ENCODE data around the gene PCNX3.

Gene PCNX3

DNA sequence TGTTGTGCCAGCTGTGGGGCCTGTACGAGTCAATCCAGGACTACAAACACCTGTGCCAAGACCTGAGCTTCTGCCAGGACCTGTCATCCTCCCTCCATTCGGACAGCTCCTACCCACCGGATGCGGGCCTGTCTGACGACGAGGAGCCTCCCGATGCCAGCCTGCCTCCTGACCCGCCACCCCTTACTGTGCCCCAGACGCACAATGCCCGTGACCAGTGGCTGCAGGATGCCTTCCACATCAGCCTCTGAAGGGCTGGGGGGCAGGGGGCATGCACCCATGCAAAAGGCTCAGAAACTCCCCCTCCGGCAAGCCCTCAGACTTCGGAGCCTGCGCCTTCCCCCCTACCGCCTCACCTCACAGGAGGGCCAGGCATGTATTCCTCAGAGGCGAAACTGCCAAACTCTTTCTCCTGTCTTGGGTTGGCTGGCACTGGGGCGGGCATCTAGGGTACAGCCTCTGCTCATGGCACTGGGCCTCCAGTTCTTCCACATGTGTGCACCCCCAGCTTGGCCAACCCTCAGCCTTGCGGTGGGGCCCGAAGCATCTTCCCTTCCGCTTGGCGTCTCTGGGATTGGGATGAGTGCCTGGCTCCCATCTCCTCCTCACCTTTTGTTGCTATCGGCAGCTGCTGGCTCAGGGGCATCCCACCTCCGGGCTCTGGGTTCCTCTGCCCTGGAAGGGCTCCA, 42.0 kb upstream of the PCNX3 start:
- TF ChIP-seq CTCF (conservative IDR thresholded peaks at IDR 0.05; ENCODE audit: low read length) (no peak), EZH2phosphoT487 (IDR thresholded peaks at IDR 0.05; ENCODE audit: borderline replicate concordance) (no peak)
- H4K20me1 ChIP-seq (ENCODE audit: insufficient read depth, low read length, poor library complexity, severe bottlenecking) = peaks cover 30% of the 10 kb centered on the region
- H2AFZ ChIP-seq (ENCODE audit: low read length) = no peak overlapping the region
- H3K9ac ChIP-seq (ENCODE audit: low read depth, low read length, poor library complexity, severe bottlenecking) = peak overlapping the region; percentile 73
- H3K4me3 ChIP-seq (ENCODE audit: low read length, poor library complexity, severe bottlenecking) = peak overlapping the region; percentile 90
- H3K79me2 ChIP-seq (ENCODE audit: insufficient read depth, low read length) = peaks cover 59% of the 10 kb centered on the region
- H3F3A ChIP-seq (ENCODE audit: low read depth) = peaks cover 16% of the 10 kb centered on the region
- no peaks in the 10 kb centered on the region for H3K9me2 ChIP-seq (replicated peaks; ENCODE audit: low read depth, low read length)
- H3K27me3 ChIP-seq (ENCODE audit: insufficient read depth, low read length, poor library complexity, severe bottlenecking) = no peaks in the 10 kb centered on the region
- peak overlapping the region; percentile 90 for H3K4me2 ChIP-seq (ENCODE audit: low read depth, low read length, poor library complexity, severe bottlenecking)
- H3K36me3 ChIP-seq (ENCODE audit: insufficient read depth, low read length) = no peaks in the 10 kb centered on the region
- H3K9me3 ChIP-seq (ENCODE audit: insufficient read depth, low read depth, low read length) = no peaks in the 10 kb centered on the region
- peaks cover 64% of the 10 kb centered on the region for H3K4me1 ChIP-seq (ENCODE audit: insufficient read depth, low read length, poor library complexity, severe bottlenecking)

- peak overlapping the region; percentile 90 for H3K4me2 ChIP-seq (ENCODE audit: low read depth, low read length, poor library complexity, severe bottlenecking)
- H3K36me3 ChIP-seq (ENCODE audit: insufficient read depth, low read length) = no peaks in the 10 kb centered on the region
- peaks cover 16% of the 10 kb centered on the region for H3F3A ChIP-seq (ENCODE audit: low read depth)
- H2AFZ ChIP-seq (ENCODE audit: low read length) = peak overlapping the region; percentile 13; the same call in 1 of the 2 replicates
- H4K20me1 ChIP-seq (ENCODE audit: insufficient read depth, low read length, poor library complexity, severe bottlenecking) = peaks cover 28% of the 10 kb centered on the region
- peaks cover 52% of the 10 kb centered on the region for H3K79me2 ChIP-seq (ENCODE audit: insufficient read depth, low read length)
- H3K4me1 ChIP-seq (ENCODE audit: insufficient read depth, low read length, poor library complexity, severe bottlenecking) = peaks cover 59% of the 10 kb centered on the region
- no peaks in the 10 kb centered on the region for H3K9me2 ChIP-seq (replicated peaks; ENCODE audit: low read depth, low read length)
- H3K9me3 ChIP-seq (ENCODE audit: insufficient read depth, low read depth, low read length) = no peaks in the 10 kb centered on the region
- TF ChIP-seq EZH2phosphoT487 (IDR thresholded peaks at IDR 0.05; ENCODE audit: borderline replicate concordance) (no peak), CTCF (conservative IDR thresholded peaks at IDR 0.05; ENCODE audit: low read length) (peak; percentile 61)
- peak overlapping the region; percentile 90 for H3K4me3 ChIP-seq (ENCODE audit: low read length, poor library complexity, severe bottlenecking)
- peak overlapping the region; percentile 74 for H3K9ac ChIP-seq (ENCODE audit: low read depth, low read length, poor library complexity, severe bottlenecking)
- H3K27me3 ChIP-seq (ENCODE audit: insufficient read depth, low read length, poor library complexity, severe bottlenecking) = no peaks in the 10 kb centered on the region
These were observed 41.3 kb upstream of the PCNX3 start for GRCh38 chr11:65574109-65574810.

DNA sequence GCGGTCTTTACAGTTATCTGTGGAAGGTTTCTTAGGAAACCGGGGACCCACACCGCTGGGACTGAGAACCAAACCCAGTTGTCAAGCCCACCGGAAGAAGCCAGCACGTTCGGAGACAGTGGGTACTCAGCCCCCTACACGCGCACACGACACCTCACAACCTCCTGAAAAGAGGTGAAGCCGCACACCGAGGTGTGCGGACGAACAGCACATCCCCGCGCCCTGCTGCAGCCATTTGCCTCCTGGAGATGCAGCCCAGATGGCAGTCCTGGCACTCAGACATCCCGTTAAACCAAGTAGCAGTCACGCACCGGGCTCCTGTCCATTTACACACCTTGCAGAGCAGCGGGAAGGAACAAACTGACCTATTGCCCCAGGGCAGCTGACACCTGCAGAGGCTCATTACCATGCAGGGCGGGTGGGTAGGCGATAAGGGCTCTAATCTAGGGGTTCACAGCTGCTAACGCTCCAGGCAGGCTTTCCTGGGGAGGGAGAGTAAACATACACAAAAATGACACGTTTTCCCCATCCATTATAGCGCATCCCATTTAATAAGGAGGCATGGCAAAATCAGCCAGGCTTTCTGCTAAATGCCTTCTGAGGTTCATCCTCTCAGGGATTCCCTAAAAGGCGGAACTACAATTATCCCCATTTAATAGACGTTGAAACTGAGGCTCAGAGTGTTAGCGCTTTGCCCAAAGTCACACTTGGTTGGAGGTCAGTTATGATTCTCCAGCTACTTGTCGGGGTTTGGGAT, 40.6 kb upstream of the PCNX3 start:
- peak overlapping the region; percentile 13; the same call in 1 of the 2 replicates for H2AFZ ChIP-seq (ENCODE audit: low read length)
- peak overlapping the region; percentile 75 for H3K4me3 ChIP-seq (ENCODE audit: low read length, poor library complexity, severe bottlenecking)
- peaks cover 51% of the 10 kb centered on the region for H3K79me2 ChIP-seq (ENCODE audit: insufficient read depth, low read length)
- no peaks in the 10 kb centered on the region for H3K9me2 ChIP-seq (replicated peaks; ENCODE audit: low read depth, low read length)
- H3K4me1 ChIP-seq (ENCODE audit: insufficient read depth, low read length, poor library complexity, severe bottlenecking) = peaks cover 53% of the 10 kb centered on the region
- peak overlapping the region; percentile 85 for H3K4me2 ChIP-seq (ENCODE audit: low read depth, low read length, poor library complexity, severe bottlenecking)
- peaks cover 28% of the 10 kb centered on the region for H4K20me1 ChIP-seq (ENCODE audit: insufficient read depth, low read length, poor library complexity, severe bottlenecking)
- H3K36me3 ChIP-seq (ENCODE audit: insufficient read depth, low read length) = no peaks in the 10 kb centered on the region
- no peaks in the 10 kb centered on the region for H3K27me3 ChIP-seq (ENCODE audit: insufficient read depth, low read length, poor library complexity, severe bottlenecking)
- no peak for TF ChIP-seq EZH2phosphoT487 (IDR thresholded peaks at IDR 0.05; ENCODE audit: borderline replicate concordance)
- TF ChIP-seq CTCF (conservative IDR thresholded peaks at IDR 0.05; ENCODE audit: low read length) = no peak
- no peaks in the 10 kb centered on the region for H3K9me3 ChIP-seq (ENCODE audit: insufficient read depth, low read depth, low read length)
- peak overlapping the region; percentile 74 for H3K9ac ChIP-seq (ENCODE audit: low read depth, low read length, poor library complexity, severe bottlenecking)
- H3F3A ChIP-seq (ENCODE audit: low read depth) = peaks cover 11% of the 10 kb centered on the region
